Measurements from ENCODE around the gene SMURF1.

SMURF1 gene

DNA sequence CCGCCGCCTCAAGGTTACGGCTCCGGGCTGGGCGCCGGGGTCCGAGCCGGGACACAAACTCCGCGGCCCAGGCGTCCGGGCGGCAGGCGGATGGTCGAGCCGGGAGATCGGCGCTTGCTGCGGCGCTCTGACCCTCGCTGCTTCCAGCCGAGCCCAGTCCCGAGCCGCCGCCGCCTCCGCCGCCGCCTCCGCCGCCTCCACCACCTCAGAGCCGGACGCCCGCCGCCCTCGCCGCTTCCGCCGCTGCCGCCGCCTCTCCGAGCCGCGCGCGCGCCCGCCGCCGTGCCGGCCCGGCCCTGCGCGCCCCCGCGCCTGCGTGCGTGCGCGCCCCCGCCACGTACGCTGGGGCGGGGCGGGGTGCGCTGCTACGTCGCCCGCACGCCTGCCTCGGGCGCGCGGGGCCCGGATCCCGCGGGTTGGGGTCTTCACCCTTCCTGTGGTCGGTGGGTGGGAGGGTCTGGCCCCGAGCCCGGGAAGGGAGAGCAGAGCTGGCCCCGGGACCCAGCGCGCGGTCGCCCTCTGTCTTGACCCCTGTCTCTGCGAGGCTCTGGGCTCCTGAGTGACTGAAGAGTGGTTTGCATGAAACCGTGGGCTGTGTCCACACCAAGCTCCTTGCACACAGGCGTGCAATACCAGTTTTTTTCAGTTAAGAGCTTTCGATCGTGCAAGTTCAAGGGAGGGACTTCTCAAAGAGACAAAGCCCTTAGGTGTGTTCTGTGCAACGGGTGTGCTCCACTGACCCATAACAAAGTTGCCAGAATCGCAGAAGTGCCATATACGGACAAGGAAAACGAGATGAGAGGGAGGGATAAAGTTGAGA is at the start of gene SMURF1:
Gene SMURF1, minus strand, starts transcription at position 256 of the 820 bp plus-strand sequence. CDS start 328 bp downstream, outside the sequence.
- Histone ChIP-seq H3K4me1 (peaks cover 39% of the 10 kb centered on the region), H3K9me3 (0 out of 2 replicates have a peak, but pooled peaks cover 4% of the 10 kb centered on the region), H3K36me3 (peaks cover 10% of the 10 kb centered on the region; the same call in 1 of the 2 replicates), H4K20me1 (peaks cover 37% of the 10 kb centered on the region), H3K27me3 (no peaks in the 10 kb centered on the region), H3K4me3 (peak within 1 kb of the TSS; percentile 87), H3K9ac (peak within 1 kb of the TSS; percentile 95), H3K27ac (peak within 1 kb of the TSS; percentile 95), H3K4me2 (peak within 1 kb of the TSS; percentile 87)
- TF ChIP-seq Cebpa-rat (IDR thresholded peaks at IDR 0.05) = no peak

DNA sequence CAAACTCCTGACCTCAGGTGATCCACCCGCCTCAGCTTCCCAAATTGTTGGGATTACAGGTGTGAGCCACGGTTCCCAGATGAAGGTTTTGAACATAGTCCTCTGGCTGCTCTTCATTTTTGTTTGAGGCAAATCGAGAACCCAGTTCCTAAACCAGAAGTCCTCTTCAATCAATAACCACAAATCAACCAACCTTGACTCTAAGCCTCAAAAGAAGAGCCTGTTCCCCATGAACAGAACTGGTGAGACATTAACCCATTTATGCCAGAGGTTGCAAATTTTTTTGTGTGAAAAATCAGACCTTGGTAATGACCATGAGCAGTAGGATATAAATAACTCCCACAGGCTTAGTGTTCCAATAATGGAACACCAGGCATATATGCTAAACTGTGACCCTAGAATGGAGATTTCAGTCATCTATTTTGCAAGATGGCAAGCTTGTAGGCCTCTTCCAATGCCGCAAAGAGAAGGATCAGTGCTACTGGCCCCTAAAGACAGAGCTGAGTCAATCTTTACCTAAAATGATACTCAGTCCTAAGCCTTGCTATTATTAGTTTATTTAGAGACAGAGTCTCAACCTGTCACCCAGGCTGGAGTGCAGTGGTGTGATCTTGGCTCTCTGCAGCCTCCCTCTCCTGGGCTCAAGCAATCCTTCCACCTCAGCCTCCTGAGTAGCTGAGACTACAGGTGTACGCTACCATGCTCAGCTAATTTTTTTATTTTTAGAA is 48.1 kb upstream of the SMURF1 start:
- peaks cover 37% of the 10 kb centered on the region for H3K4me1 ChIP-seq
- no peak for TF ChIP-seq Cebpa-rat (IDR thresholded peaks at IDR 0.05)
- H3K36me3 ChIP-seq = no peaks in the 10 kb centered on the region
- H3K9me3 ChIP-seq = peaks cover 3% of the 10 kb centered on the region
- H3K4me3 ChIP-seq = no peak overlapping the region
- no peak overlapping the region for H3K9ac ChIP-seq
- peak overlapping the region; percentile 69 for H3K4me2 ChIP-seq
- H4K20me1 ChIP-seq = no peaks in the 10 kb centered on the region
- H3K27me3 ChIP-seq = no peaks in the 10 kb centered on the region
- no peak overlapping the region for H3K27ac ChIP-seq

DNA sequence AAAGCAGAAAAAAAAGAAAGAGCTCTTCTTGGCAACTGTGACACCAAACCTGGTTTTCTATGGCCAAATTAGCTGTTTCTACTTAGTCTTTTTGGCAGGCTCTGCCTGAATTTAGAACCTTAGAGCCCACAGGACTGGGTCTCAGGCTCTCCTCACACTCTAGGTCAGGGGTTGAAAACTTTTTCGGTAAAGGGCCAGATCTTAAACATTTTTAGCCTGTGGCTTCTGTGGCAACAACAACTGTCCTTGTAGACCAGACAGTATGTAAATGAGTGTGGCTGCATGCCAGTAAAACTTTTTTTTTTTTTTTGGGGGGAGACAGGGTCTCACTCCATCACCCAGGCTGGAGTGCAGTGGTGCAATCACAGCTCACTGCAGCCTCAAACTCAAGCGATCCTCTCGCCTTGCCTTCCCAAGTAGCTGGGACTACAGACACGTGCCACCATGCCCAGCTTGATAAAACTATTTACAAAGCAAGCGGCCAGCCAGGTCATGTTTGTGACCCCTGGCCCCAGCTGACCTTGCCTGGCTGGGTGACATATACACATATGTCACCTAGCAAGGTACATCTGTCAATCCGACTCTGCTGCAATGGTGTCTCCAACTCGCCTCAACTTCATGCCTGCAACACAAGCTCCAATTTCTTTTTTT is 46.6 kb upstream of the SMURF1 start:
- no peak for TF ChIP-seq Cebpa-rat (IDR thresholded peaks at IDR 0.05)
- Histone ChIP-seq H3K27ac (no peak overlapping the region; the same call in 1 of the 2 replicates), H3K27me3 (no peaks in the 10 kb centered on the region), H3K4me3 (no peak overlapping the region), H3K4me2 (peak overlapping the region; percentile 69), H4K20me1 (no peaks in the 10 kb centered on the region), H3K4me1 (peaks cover 37% of the 10 kb centered on the region), H3K9me3 (no peaks in the 10 kb centered on the region), H3K36me3 (no peaks in the 10 kb centered on the region), H3K9ac (peak overlapping the region; percentile 38; the same call in 1 of the 2 replicates)

DNA sequence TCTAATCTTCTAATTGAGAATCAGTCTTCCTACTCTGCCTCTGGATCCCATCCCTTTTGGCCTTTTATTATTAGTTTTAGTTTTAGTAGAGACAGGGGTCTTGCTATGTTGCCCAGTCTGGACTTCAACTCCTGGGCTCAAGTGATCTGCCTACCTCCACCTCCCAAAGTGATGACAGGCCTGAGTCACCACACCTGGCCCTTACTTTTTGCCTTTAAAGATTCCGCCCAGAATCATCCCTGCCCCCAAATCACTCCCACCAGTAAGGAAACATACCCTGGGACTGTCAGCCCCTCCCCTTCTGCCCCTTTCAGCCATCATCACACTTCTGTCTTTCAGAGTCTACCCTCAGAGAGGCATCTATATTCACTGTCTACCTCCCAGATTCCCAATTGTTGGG is 45.3 kb upstream of the SMURF1 start:
- TF ChIP-seq Cebpa-rat (IDR thresholded peaks at IDR 0.05) = no peak
- Histone ChIP-seq H3K4me2 (peak overlapping the region; percentile 69), H3K4me3 (no peak overlapping the region), H4K20me1 (no peaks in the 10 kb centered on the region), H3K9ac (no peak overlapping the region), H3K9me3 (no peaks in the 10 kb centered on the region), H3K4me1 (peaks cover 37% of the 10 kb centered on the region), H3K27ac (no peak overlapping the region), H3K27me3 (no peaks in the 10 kb centered on the region), H3K36me3 (no peaks in the 10 kb centered on the region)

DNA sequence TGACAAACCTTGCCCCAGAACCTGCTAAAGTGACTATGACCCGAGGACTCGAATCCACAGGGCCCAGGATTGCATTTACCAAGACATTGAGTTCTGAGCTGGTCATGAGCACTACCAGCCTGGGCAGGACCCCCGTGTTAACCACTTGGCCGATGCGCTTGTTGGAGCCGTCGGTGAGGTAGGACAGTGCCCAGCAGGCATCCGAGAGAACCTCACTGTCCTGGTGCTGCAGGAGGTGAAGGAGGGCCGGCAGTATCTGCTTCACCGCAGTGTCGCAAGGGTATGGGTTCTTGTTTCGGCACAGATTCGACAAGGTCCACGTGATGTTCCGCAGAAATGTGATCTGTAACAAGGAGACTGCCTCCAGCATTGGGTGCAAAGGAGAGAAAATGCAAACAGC is 44.3 kb upstream of the SMURF1 start:
- H3K9me3 ChIP-seq = no peaks in the 10 kb centered on the region
- H3K9ac ChIP-seq = no peak overlapping the region
- H3K27me3 ChIP-seq = no peaks in the 10 kb centered on the region
- no peak overlapping the region for H3K27ac ChIP-seq
- H3K4me1 ChIP-seq = peaks cover 37% of the 10 kb centered on the region
- no peaks in the 10 kb centered on the region for H3K36me3 ChIP-seq
- H3K4me2 ChIP-seq = no peak overlapping the region
- TF ChIP-seq Cebpa-rat (IDR thresholded peaks at IDR 0.05) = no peak
- H3K4me3 ChIP-seq = no peak overlapping the region
- H4K20me1 ChIP-seq = no peaks in the 10 kb centered on the region

DNA sequence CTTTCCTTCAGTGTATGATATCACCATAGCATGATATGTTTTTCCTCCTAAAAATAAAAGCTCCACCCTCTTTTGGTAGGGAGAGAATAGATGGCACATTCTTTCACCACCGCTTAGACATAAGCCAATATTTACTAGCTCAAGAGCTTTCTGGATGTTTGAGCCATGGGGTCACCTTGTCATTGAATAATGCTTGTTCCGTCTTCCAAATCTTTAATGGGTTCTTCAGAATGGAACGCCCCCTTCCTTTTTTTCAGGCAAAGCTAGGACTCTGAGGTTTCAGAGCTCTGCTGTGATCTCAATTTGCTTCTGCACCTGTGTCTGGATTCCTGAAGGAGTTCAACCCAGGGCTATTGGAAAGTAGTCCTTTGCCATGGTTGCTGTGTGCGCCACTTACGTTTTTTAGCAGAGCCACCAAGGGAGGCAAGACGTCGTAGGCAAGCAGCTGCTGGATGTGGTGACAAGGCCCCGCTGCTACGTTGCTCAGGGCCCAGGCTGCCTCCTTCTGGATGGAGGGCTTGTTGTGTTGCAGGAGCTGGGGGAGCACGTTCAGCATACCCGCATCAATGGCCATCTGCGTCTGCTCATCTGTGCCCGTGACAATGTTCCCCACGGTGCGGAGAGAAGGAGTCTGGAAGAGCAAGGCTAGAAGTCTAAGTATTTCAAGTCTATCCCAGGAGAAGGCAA is 40.8 kb upstream of the SMURF1 start:
- peaks cover 7% of the 10 kb centered on the region for H3K4me1 ChIP-seq
- no peaks in the 10 kb centered on the region for H4K20me1 ChIP-seq
- TF ChIP-seq Cebpa-rat (IDR thresholded peaks at IDR 0.05) = no peak
- H3K4me2 ChIP-seq = no peak overlapping the region
- H3K36me3 ChIP-seq = no peaks in the 10 kb centered on the region
- no peak overlapping the region for H3K27ac ChIP-seq
- no peaks in the 10 kb centered on the region for H3K9me3 ChIP-seq
- H3K9ac ChIP-seq = no peak overlapping the region
- H3K27me3 ChIP-seq = no peaks in the 10 kb centered on the region
- H3K4me3 ChIP-seq = no peak overlapping the region

DNA sequence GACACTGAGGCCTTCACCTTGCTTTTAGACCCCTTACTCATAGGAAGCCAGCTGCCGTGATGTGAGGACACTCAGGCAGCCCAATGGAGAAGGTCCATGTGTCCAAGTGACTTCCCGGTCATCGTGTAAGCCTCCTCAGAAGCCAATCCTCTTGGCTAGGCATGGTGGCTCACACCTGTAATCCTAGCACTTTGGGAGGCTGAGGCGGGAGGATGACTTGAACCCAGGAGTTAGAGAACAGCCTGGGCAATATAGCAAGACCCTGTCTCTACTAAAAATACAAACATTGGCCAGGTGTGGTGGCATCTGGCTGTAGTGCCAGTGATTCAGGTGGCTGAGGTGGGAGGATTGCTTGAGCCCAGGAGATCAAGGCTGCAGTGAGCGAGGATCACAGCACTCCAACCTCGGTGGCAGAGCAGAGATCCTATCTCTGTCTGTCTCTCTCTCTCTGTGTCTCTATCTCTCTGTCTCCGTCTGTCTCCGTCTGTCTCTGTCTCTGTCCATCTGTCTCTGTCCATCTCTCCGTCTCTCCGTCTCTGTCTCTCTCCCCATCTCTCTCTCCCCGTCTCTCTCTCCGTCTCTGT is 36.3 kb upstream of the SMURF1 start:
- Histone ChIP-seq H3K4me2 (no peak overlapping the region), H3K27ac (no peak overlapping the region), H3K4me1 (no peaks in the 10 kb centered on the region), H4K20me1 (no peaks in the 10 kb centered on the region), H3K9ac (no peak overlapping the region), H3K36me3 (no peaks in the 10 kb centered on the region), H3K27me3 (no peaks in the 10 kb centered on the region), H3K4me3 (no peak overlapping the region), H3K9me3 (no peaks in the 10 kb centered on the region)
- TF ChIP-seq Cebpa-rat (IDR thresholded peaks at IDR 0.05) = no peak

DNA sequence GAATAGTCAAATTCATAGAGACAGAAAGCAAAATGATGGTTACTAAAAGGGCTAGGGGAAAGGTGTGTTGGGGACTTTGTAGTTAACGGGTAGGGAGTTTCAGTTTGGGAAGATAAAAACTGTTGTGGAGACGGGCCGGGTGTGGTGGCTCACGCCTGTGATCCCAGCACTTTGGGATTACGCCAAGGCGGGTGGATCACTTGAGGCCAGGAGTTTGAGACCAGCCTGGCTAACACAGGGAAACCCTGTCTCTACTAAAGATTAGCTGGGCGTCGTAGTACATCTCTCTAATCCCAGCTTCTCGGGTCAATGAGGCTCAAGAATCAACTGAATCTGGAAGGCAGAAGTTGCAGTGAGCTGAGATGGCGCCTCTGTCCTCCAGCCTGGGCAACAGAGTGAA is 33.3 kb upstream of the SMURF1 start:
- no peak overlapping the region for H3K27ac ChIP-seq
- TF ChIP-seq Cebpa-rat (IDR thresholded peaks at IDR 0.05) = no peak
- H3K36me3 ChIP-seq = no peaks in the 10 kb centered on the region
- H4K20me1 ChIP-seq = no peaks in the 10 kb centered on the region
- H3K9ac ChIP-seq = no peak overlapping the region
- H3K27me3 ChIP-seq = no peaks in the 10 kb centered on the region
- no peak overlapping the region for H3K4me2 ChIP-seq
- H3K4me3 ChIP-seq = no peak overlapping the region
- no peaks in the 10 kb centered on the region for H3K9me3 ChIP-seq
- no peaks in the 10 kb centered on the region for H3K4me1 ChIP-seq

DNA sequence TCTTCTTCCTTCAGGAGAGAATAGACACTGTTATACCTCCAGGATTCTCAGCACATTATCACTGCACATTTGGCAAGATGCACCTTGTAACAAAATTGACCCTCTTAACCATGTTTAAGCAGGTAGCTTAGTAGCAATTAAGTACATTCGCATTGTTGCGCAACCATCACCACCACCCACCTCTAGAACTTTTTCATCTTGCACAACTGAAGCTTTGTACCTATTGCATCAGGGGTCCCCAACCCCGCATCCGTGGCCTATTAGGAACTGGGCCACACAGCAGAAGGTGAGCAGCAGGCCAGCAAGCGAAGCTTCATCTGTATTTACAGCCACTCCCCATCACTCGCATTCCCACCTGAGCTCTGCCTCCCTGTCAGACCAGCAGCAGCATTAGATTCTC is 29.9 kb upstream of the SMURF1 start:
- Histone ChIP-seq H3K9ac (no peak overlapping the region), H3K36me3 (no peaks in the 10 kb centered on the region), H3K9me3 (no peaks in the 10 kb centered on the region), H3K27me3 (no peaks in the 10 kb centered on the region), H3K4me3 (no peak overlapping the region), H4K20me1 (no peaks in the 10 kb centered on the region), H3K4me1 (no peaks in the 10 kb centered on the region), H3K4me2 (no peak overlapping the region), H3K27ac (no peak overlapping the region)
- peak; percentile 93 for TF ChIP-seq Cebpa-rat (IDR thresholded peaks at IDR 0.05)

Measured in BLaER1 (cell line).